Stimulated activated effector memory CD8-positive, alpha-beta T cell treated with anti-CD3 and anti-CD28 coated beads, Interleukin-12 subunit alpha, Interleukin-12 subunit beta, amount 100 ng/mL, for 72 hours (primary cell): ENCODE data around the gene HKDC1.

Experiments used
- ATAC-seq: fragments of 150-1000 bp; cut with Tn5 transposase; 2 replicates; pipeline ENCODE4 v1.10.0; 2021
- DNase-seq, 2 donors: peaks; one replicate each; pipeline ENCODE4 v3.0.0; 2021 to 2022; ENCODE audit warnings: low spot score in 2 of 2
- H3K27ac Mint-ChIP-seq: one replicate; pipeline ENCODE4 v1.8.0; 2022; ENCODE audit warnings: mild to moderate bottlenecking, mixed read lengths
- H3K36me3 Mint-ChIP-seq: one replicate; pipeline ENCODE4 v1.8.0; 2022; ENCODE audit warnings: mild to moderate bottlenecking, mixed read lengths
- H3K4me1 Mint-ChIP-seq: one replicate; pipeline ENCODE4 v1.8.0; 2022; ENCODE audit warnings: mixed read lengths
- H3K4me3 Mint-ChIP-seq: one replicate; pipeline ENCODE4 v1.8.0; 2022; ENCODE audit warnings: mild to moderate bottlenecking, mixed read lengths
- H3K9me3 Mint-ChIP-seq: one replicate; pipeline ENCODE4 v1.8.0; 2022; ENCODE audit warnings: mixed read lengths

Gene HKDC1

GRCh38 chr10:69211104-69211503 is 9.0 kb upstream of the HKDC1 start:
- Mint-ChIP-seq H3K9me3 (no peaks in the 10 kb centered on the region), H3K27ac (no peak overlapping the region), H3K4me3 (no peak overlapping the region), H3K36me3 (peaks cover 33% of the 10 kb centered on the region), H3K4me1 (peaks cover 41% of the 10 kb centered on the region)
- no peak for DNase-seq
- ATAC-seq: no peak

DNA sequence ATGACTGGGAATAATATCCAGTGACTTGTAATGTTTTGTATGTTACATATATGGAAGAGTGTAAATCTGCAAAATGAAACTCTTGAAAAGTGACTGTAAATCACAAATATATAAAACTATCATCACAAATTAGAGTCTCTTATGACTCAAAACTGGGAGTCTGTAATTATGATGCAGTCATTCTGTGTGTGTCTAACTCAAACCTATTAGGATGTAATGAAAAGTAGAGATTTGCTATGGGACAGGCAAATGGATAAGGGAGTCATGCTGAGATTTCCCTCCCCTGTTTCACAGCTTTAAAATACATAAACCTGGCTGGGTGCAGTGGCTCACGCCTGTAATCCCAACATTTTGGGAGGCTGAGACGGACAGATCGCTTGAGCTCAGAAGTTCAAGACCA is 8.6 kb upstream of the HKDC1 start:
- peaks cover 29% of the 10 kb centered on the region for H3K36me3 Mint-ChIP-seq
- DNase-seq (no peak), ATAC-seq (no peak)
- no peak overlapping the region for H3K4me3 Mint-ChIP-seq
- no peaks in the 10 kb centered on the region for H3K9me3 Mint-ChIP-seq
- H3K4me1 Mint-ChIP-seq: peaks cover 37% of the 10 kb centered on the region
- H3K27ac Mint-ChIP-seq: no peak overlapping the region

DNA sequence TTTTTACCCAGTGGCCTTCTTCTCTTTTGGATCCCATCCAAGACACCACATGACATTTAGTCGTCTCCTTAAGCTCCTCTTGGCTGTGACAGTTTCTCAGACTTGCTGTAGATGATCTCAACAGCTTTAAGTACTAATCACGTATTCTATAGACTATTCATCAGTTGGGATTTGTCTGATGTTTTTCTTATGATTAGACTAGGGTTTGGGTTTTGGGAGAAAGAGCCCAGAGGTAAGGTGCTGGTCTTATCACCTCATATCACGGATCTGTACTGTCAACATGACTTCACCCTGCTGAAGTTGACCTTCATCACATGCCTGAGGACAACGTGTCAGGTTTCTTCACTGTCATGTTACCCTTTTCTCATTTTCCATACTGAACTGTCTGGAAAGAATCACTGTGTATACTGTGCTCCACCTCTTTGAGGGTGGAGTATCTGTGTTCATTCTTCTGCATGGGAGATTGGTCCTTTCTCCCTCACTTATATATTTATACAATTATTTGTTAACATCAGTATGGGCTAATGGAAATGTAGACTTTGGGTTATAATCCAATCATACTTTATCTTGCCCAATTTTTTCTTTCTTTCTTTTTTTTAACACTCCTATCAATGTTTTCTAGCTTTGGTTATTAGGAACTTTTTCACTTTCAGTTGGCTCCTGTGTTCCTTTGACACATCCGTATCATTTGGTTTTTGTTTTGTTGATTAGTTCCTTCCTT is 6.4 kb upstream of the HKDC1 start:
- Mint-ChIP-seq H3K36me3 (peaks cover 7% of the 10 kb centered on the region), H3K9me3 (no peaks in the 10 kb centered on the region), H3K27ac (no peak overlapping the region), H3K4me3 (no peak overlapping the region), H3K4me1 (peaks cover 36% of the 10 kb centered on the region)
- ATAC-seq (no peak), DNase-seq (no peak)

GRCh38 chr10:69214666-69215131 is 5.4 kb upstream of the HKDC1 start:
- Mint-ChIP-seq H3K9me3 (no peaks in the 10 kb centered on the region), H3K36me3 (no peaks in the 10 kb centered on the region), H3K4me3 (peak overlapping the region; percentile 46), H3K27ac (peak overlapping the region; percentile 27), H3K4me1 (peaks cover 30% of the 10 kb centered on the region)
- ATAC-seq (peak; percentile 63), DNase-seq (no peak)

DNA sequence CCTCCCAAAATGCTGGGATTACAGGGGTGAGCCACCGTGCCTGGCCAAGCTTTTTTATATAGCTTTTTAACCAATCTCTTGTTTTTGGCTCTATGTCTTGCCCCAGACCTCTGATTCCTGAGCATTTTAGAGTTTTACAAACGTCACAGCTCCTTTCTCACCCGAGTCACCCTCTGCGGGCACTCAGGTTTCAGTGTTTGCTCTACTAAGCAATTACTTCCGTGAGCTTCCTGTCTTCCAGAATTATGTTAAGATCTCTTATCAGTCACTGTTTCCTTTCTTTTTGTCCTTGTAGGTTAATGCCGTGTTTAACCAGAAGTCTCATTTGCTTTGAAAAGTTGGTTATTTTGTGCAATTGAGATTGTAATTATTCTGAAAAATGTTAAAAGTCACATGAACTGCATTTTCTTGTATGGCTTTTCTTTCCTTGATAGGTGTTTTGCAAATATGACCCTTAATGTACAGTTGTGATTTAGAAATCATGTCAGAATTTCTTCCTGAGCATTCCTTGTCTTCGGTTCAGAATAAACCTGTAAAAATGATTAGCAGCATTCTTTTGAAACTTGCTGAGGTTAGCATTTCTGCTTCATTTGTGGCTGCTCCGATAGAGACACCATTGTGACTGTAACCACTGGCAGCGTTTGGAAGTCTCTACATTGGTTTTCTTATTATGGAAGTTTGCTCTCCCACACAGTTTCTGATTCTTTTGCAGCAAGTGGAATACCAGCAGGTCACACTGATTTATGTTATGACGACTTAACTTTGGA is 4.5 kb upstream of the HKDC1 start:
- DNase-seq (no peak), ATAC-seq (peak; percentile 80)
- Mint-ChIP-seq H3K4me1 (peaks cover 27% of the 10 kb centered on the region), H3K36me3 (no peaks in the 10 kb centered on the region), H3K4me3 (peak overlapping the region; percentile 46), H3K9me3 (no peaks in the 10 kb centered on the region), H3K27ac (peak overlapping the region; percentile 27)

- H3K4me1 Mint-ChIP-seq: peaks cover 35% of the 10 kb centered on the region
These were observed 3.5 kb upstream of the HKDC1 start for GRCh38 chr10:69216577-69217118.

GRCh38 chr10:69217119-69217754 is 2.9 kb upstream of the HKDC1 start:
- Mint-ChIP-seq H3K36me3 (no peaks in the 10 kb centered on the region), H3K4me3 (no peak overlapping the region), H3K4me1 (peaks cover 41% of the 10 kb centered on the region), H3K9me3 (no peaks in the 10 kb centered on the region), H3K27ac (no peak overlapping the region)
- no peak for DNase-seq
- ATAC-seq: no peak

More at GRCh38 chr10:69216577-69217118, 3.5 kb upstream of the HKDC1 start:
- no peak overlapping the region for H3K4me3 Mint-ChIP-seq
- H3K27ac Mint-ChIP-seq: no peak overlapping the region
- H3K36me3 Mint-ChIP-seq: no peaks in the 10 kb centered on the region
- no peak for ATAC-seq
- H3K9me3 Mint-ChIP-seq: no peaks in the 10 kb centered on the region
- DNase-seq: no peak

- no peak for DNase-seq
- H3K4me3 Mint-ChIP-seq: no peak overlapping the region
- no peaks in the 10 kb centered on the region for H3K9me3 Mint-ChIP-seq
- no peak for ATAC-seq
- no peaks in the 10 kb centered on the region for H3K36me3 Mint-ChIP-seq
- no peak overlapping the region for H3K27ac Mint-ChIP-seq
- peaks cover 53% of the 10 kb centered on the region for H3K4me1 Mint-ChIP-seq
These were observed 1.3 kb upstream of the HKDC1 start for GRCh38 chr10:69218831-69219230.

DNA sequence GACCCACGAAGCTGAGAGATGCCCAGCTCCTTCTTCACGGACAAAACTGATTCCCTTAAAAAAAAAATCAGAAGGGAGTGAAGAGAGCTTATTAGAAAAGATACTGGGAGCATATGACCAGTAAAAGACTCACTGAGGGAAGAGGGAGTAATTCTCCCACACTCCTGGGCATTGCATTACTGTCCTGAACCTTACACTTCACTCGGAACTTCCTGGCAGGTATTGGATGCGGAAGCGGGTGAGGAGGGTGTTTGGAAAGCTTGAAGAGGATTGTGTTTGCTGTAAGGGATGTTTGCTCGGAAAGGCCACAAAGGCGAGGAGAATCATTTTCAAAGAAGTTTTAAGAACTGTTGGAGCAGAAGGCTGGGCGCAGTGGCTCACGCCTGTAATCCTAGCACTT is 375 bp downstream of the HKDC1 start:
- no peak overlapping the region for H3K27ac Mint-ChIP-seq
- no peak overlapping the region for H3K4me3 Mint-ChIP-seq

DNA sequence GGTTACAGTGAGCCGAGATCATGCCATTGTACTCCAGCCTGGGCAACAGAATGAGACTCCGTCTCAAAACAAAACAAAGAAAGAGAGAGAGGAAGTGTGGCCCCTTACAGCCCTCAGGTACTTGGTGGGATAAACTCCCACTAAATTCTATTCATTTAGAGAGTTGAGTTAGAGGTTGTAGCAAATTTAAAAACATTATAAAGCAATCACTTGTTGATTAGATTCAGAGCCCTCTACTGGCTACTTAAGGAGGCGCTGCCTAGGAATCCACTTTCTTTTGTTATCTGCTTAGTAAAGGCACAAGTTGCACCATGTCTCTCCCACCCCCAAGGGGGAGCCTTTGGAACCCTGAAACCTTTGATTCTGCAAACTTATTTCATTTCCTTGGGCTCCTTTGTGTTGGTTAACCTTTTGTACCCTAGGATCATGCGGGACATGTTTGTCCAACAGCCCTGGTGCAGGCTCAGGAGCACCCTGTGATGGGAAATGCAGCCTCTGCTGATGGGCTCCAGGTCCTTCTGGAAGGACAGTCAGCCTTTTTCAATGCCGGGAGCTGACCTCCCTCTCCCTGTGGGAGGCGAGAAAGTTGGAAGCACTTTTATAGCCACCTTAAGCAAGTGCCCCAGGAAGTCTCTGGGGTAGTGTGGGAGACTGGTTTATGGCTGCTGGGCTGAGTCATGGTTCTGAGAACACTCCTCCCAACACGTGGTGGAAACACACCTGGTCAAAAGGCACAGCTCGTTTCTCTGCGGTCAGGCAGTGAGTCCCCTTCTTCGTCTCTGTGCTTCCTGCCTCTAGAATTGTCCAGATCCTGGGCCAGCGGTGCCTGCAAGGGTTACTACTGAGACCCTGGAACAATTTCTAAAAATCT is 2.3 kb downstream of the HKDC1 start:
- H3K36me3 Mint-ChIP-seq: no peaks in the 10 kb centered on the region
- peak overlapping the region; percentile 65 for H3K4me3 Mint-ChIP-seq
- DNase-seq (peak; percentile 46 to 91), ATAC-seq (peak; percentile 94)
- H3K27ac Mint-ChIP-seq: peak overlapping the region; percentile 75
- H3K4me1 Mint-ChIP-seq: peaks cover 50% of the 10 kb centered on the region
- H3K9me3 Mint-ChIP-seq: no peaks in the 10 kb centered on the region

More for the DNA sequence above, 375 bp downstream of the HKDC1 start:
- Mint-ChIP-seq H3K9me3 (no peaks in the 10 kb centered on the region), H3K36me3 (no peaks in the 10 kb centered on the region), H3K4me1 (peaks cover 47% of the 10 kb centered on the region)
- ATAC-seq: no peak
- no peak for DNase-seq

DNA sequence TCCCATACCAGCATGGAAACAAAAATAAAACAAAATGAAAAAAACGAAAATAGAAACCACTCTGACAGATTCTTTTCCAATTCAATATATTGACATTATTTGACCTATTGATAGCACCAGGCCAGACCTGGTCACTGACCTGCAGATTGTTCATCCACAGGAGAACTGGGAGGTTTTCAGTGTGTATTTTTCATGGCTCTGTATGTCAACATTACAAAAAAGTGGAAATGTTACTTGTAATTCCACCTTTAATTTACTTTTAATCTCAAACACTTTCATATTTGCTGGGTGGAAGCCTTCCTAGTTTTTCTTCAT is 2.9 kb downstream of the HKDC1 start:
- Mint-ChIP-seq H3K4me3 (peak overlapping the region; percentile 65), H3K27ac (peak overlapping the region; percentile 75), H3K9me3 (no peaks in the 10 kb centered on the region)

DNA sequence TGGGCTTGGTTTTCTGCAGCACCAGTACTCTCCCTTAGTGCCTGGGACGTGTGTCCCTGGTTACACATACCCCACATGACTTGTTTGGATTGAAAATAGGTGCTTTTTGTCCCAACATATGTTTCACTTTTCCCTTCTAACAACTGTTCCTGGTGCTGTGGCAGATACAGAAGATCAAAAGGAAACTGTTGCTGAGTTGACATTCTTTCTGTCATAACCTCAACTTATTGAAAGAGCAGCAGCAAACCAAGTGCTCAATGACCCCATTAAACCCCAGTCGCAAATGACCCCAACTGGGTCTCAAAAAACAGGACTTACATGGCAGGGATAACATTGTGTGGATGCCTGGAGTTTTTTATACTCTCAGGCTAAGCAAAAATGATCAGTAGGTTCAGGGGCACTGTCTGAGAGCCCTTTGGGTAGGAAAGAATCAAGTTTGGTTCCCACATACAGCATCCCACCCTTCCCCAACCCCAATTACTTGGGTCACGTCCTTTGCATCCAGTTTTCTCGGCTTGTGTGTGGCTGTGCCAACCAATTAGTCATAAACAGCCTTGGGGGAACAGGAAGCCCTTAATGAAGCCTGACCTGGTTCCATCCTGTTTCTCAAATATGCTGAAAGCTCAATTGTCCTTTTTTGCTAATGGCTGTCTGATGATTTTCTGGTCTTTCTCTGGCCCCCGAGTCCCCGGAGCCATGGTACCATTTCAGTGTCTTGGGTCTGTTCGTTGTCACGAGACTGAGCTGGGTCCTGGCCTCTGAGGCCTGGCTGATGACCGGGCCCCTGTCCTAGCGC is 4.9 kb downstream of the HKDC1 start:
- H3K4me3 Mint-ChIP-seq: peak overlapping the region; percentile 26
- peaks cover 8% of the 10 kb centered on the region for H3K36me3 Mint-ChIP-seq
- no peak for ATAC-seq
- no peak overlapping the region for H3K27ac Mint-ChIP-seq
- H3K4me1 Mint-ChIP-seq: peaks cover 77% of the 10 kb centered on the region
- DNase-seq: no peak
- no peaks in the 10 kb centered on the region for H3K9me3 Mint-ChIP-seq

More for the DNA sequence above, 2.9 kb downstream of the HKDC1 start:
- ATAC-seq: no peak
- Mint-ChIP-seq H3K4me1 (peaks cover 56% of the 10 kb centered on the region), H3K36me3 (no peaks in the 10 kb centered on the region)
- DNase-seq: no peak

GRCh38 chr10:69225681-69226080 is 5.5 kb downstream of the HKDC1 start:
- peaks cover 8% of the 10 kb centered on the region for H3K36me3 Mint-ChIP-seq
- H3K4me3 Mint-ChIP-seq: no peak overlapping the region
- DNase-seq (no peak), ATAC-seq (no peak)
- H3K4me1 Mint-ChIP-seq: peaks cover 75% of the 10 kb centered on the region
- no peak overlapping the region for H3K27ac Mint-ChIP-seq
- H3K9me3 Mint-ChIP-seq: no peaks in the 10 kb centered on the region

- Mint-ChIP-seq H3K9me3 (no peaks in the 10 kb centered on the region), H3K4me1 (peaks cover 76% of the 10 kb centered on the region), H3K4me3 (no peak overlapping the region)
These were observed 6.9 kb downstream of the HKDC1 start for GRCh38 chr10:69226919-69227450.

More at GRCh38 chr10:69226919-69227450, 6.9 kb downstream of the HKDC1 start:
- ATAC-seq (no peak), DNase-seq (no peak)
- no peak overlapping the region for H3K27ac Mint-ChIP-seq
- peaks cover 8% of the 10 kb centered on the region for H3K36me3 Mint-ChIP-seq
